GM13977 (cell line): ENCODE data around the gene UBE3B.

ENCODE experiments used
- DNase-seq: peaks from one replicate; pipeline ENCODE4 v3.0.0; 2012; ENCODE audit warnings: low spot score
- CTCF ChIP-seq: IDR thresholded peaks from 2 replicates; pipeline ENCODE4 v1.5.1; 2012; ENCODE audit warnings: mild to moderate bottlenecking, control low read depth; ENCODE audit not compliant: insufficient read depth; ENCODE audit errors: extremely low read depth, missing control alignments
- in situ Hi-C: fragments of 300-500 bp; cut with MboI; formaldehyde crosslinking; loops from one replicate; pipeline ENCODE4 v1.12.0; 2022; ENCODE audit warnings: low sequenced_read_pairs, low pct_unique_long_range_greater_than_20kb, mixed read lengths, inconsistent platforms; ENCODE audit not compliant: unreplicated experiment

The UBE3B gene

DNA sequence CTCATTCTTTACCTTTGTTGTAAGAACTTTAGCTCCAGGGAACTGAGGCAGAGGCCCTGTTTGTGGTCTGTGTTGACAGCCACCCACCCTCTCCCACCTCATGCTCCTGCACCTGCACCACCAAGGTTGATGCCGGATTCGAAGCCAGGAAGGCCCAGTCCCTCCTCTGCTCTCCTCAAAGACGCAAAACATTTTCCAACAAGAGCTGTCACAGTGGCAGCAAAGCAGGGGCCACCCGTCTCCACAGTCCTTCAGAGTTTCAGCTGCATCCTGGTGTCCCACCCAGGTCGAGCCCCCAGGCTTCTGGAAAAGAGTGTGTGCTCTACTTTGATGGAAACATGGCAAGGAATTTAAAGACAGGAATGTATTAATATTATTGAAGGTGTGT is 58.4 kb downstream of the UBE3B start:
- TF ChIP-seq CTCF: no peak
- no peak for DNase-seq
- in situ Hi-C loops: no loop called here

- DNase-seq: no peak
- in situ Hi-C loops: no loop called here
- no peak for TF ChIP-seq CTCF
Observed at GRCh38 chr12:109537136-109537535, 59.7 kb downstream of the UBE3B start.

GRCh38 chr12:109538191-109538863 is 60.9 kb downstream of the UBE3B start:
- DNase-seq: no peak

GRCh38 chr12:109539508-109539907 is 62.1 kb downstream of the UBE3B start:
- TF ChIP-seq CTCF: no peak
- in situ Hi-C loops: no loop called here
- no peak for DNase-seq

More at GRCh38 chr12:109538191-109538863, 60.9 kb downstream of the UBE3B start:
- in situ Hi-C loops: no loop called here
- no peak for TF ChIP-seq CTCF

DNA sequence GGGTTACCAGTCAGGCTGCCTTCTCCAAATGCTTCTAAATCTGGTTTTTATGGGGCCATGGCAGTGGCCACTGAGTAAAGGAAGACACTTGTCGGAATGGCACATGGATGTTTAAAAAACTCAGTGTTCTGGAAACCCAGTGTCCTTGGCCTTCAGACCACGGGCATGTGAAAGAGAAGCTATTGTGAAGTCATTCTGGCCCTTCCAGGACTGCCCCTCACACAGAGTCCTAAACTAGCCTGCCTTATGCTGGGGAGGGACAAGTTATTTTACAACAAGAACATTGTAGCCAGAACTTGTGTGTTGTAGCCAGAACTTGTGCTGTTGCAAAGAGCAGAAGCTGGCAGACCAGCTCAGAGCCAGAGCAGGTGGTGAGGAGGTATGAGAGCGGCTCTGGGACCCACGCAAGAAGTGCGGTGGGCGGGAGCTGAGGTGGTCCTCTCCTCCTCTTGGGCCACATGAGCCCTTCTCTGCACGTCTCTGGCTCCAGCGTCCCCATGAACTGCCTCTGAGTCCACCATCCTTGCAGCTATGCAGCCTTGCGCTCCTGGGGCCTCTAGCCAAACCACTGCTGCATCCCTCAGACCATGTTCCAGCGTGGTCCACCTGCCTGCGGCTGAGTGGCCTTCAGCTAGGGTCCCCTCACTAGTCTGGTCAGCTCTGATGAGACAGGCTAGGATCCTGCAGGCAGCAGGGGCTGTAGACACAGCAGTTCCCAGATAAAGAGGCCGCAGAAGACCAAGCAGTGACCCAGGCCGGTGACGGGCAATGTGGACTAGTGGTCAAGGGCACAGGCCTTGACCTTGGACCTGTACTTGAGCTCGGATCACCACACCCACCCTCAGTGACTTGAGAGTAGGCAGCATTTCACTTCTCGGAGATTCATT is 63.3 kb downstream of the UBE3B start:
- in situ Hi-C loops: no loop called here
- no peak for TF ChIP-seq CTCF
- no peak for DNase-seq

- DNase-seq: no peak
- no peak for TF ChIP-seq CTCF
- in situ Hi-C loops: no loop called here
Observed at GRCh38 chr12:109541413-109541726, 63.9 kb downstream of the UBE3B start.
